GM21390 (cell line): ENCODE measurements around the gene GPR157.
"Not testable (repeated sequence)": the region's sequence is repeated elsewhere in the genome, so short reads cannot be mapped to it uniquely, and the experiment has no call there.

Experiments used
- ATAC-seq: cut with Tn5 transposase; IDR thresholded peaks from one replicate; pipeline ENCODE4 v1.9.1; 2021; ENCODE audit not compliant: unreplicated experiment

Gene GPR157

GRCh38 chr1:9149151-9149550 is 20.2 kb upstream of the GPR157 start:
- ATAC-seq, result no peak

DNA sequence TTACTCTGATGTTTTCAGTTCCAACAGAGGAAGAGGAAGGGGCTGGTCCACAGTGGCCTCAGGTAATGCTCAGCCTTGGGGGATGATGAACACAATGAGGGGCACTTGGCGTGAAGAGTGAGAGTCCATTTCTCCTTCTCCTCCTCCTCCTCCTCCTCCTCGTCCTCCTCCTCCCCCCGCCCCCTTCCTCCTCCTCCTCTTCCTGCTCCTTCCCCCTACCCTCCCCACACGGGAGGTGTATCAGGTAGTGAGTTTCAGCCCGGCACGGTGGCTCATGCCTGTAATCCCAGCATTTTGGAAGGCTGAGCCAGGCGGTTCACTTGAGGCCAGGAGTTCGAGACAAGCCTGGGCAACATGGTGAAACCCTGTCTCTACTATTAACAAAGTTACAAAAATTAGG is 17.3 kb upstream of the GPR157 start:
- no peak for ATAC-seq

- no peak for ATAC-seq
Measured at GRCh38 chr1:9145714-9146113, 16.8 kb upstream of the GPR157 start.

- no peak for ATAC-seq
Measured at GRCh38 chr1:9145021-9145668, 16.2 kb upstream of the GPR157 start.

DNA sequence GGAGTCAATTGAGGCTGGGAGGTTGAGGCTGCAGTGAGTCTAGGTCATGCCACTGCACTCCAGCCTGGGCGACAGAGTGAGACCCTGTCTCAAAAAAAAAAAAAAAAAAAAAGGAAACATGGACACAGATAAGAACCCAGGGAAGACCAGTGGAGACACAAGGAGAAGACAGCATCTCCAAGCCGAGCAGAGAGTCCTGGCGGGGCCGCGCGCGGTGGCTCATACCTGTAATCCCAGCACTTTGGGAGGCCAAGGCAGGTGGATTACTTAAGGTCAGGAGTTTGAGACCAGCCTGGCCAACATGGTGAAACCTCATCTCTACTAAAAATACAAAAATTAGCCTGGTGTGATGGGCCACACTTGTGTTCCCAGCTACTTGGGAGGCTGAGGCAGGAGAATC is 15.6 kb upstream of the GPR157 start:
- ATAC-seq, result not testable (repeated sequence)

GRCh38 chr1:9143250-9143649 is 14.3 kb upstream of the GPR157 start:
- no peak for ATAC-seq

DNA sequence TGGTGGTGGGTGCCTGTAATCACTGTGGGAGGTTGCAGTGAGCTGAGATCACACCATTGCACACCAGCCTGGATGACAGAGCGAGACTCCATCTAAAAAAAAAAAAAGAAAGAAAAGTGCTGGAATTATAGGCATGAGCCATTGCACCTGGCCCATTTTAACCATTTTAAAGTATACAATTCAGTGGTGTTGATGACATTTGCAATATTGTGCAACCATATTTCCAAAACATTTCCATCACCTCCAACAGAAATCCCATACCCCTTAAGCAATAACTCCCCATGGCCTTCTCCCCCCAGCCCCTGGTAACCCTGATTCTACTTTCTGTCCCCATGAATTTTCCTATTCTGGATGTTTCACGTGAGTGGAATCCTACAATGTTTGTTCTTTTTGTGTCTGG is 11.0 kb upstream of the GPR157 start:
- no peak for ATAC-seq

DNA sequence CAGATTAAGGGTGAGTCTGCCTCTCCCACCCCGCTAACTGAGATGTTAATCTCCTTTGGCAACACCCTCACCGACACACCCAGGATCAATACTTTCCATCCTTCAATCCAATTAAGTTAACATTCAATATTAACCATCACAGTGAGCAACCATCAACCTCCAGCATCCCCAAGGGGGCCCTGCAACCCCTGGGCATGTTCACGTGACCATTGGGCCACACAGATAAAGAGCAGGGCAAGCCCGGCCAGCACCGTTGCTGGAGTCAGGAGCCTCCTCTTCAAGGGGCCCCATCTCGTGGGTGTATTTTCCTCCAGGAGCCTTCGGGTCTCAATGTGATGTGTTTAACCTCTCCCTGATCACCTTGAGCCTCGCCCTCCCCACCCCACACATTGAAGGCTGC is 8.0 kb upstream of the GPR157 start:
- ATAC-seq, result no peak

GRCh38 chr1:9135073-9135836 is 6.4 kb upstream of the GPR157 start:
- ATAC-seq, result peak; percentile 39

- no peak for ATAC-seq
Measured at GRCh38 chr1:9133870-9134585, 5.1 kb upstream of the GPR157 start.

GRCh38 chr1:9129266-9130041 is 552 bp upstream of the GPR157 start:
- ATAC-seq, result peak; percentile 68

- no peak for ATAC-seq
Measured at GRCh38 chr1:9128166-9128519, 759 bp downstream of the GPR157 start.

- no peak for ATAC-seq
Measured at GRCh38 chr1:9127395-9128165, 1.3 kb downstream of the GPR157 start.

- ATAC-seq, result no peak
Measured at GRCh38 chr1:9126511-9126910, 2.4 kb downstream of the GPR157 start.

GRCh38 chr1:9125847-9126246 is 3.1 kb downstream of the GPR157 start:
- ATAC-seq, result not testable (repeated sequence)

DNA sequence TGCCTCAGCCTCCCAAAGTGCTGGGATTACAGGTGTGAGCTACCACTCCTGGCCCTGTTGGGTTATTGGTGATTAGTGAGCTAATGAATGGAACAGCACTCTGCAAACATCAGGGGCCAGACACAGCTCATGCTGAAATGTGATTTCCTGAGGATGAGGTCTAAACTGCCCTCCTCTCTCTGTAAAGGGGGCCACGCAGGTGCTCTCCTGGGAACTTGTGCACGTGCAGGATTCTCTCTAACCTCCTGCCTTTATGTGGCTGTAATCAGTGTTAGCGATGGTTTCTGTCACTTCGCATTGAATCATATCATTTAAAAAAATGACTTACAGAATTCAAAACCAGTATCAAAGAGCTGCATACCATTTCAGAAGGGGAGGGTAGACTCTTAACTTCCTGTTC is 3.6 kb downstream of the GPR157 start:
- no peak for ATAC-seq

DNA sequence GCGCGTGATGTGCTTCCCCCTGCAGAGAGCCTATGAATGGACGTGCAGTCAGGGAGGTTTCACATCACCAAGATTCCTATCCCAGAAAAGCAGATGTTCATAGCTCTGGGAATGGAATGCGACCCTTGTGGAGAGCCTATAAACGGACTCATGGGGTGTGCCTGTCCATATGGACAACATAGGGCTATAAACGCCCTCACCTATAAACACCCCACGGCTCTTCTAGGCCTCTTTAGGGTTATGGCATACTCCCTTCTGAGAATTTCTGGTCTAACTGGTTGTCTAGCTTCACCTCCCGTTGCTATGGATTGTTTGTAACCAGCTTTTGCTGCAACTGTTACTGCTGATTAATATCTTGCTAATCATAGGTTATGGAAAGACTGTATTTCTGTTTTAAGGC is 4.5 kb downstream of the GPR157 start:
- ATAC-seq, result not testable (repeated sequence)

GRCh38 chr1:9123665-9124064 is 5.2 kb downstream of the GPR157 start:
- ATAC-seq, result not testable (repeated sequence)

GRCh38 chr1:9121496-9122409 is 7.1 kb downstream of the GPR157 start:
- ATAC-seq, result peak; percentile 59
